Measurements from ENCODE around the gene RNF40.

RNF40 gene

GRCh38 chr16:30775392-30776188 lies 13.5 kb downstream of the RNF40 start:
- TF ChIP-seq RAD21 (IDR thresholded peaks at IDR 0.05; ENCODE audit: low read depth), result no peak
- no peak for TF ChIP-seq CREB1 (IDR thresholded peaks at IDR 0.05; ENCODE audit: low read depth)
- TF ChIP-seq USF1 (IDR thresholded peaks at IDR 0.05), result peak; percentile 50
- TF ChIP-seq CEBPB (IDR thresholded peaks at IDR 0.05), result peak; percentile 60; the same call in 1 of the 2 replicates
- TF ChIP-seq EGR1 (IDR thresholded peaks at IDR 0.05), result no peak
- peak; percentile 87 for TF ChIP-seq YY1 (IDR thresholded peaks at IDR 0.05; ENCODE audit: low read depth)
- peak; percentile 8 for TF ChIP-seq TEAD4 (IDR thresholded peaks at IDR 0.05)
- TF ChIP-seq TCF12 (IDR thresholded peaks at IDR 0.05; ENCODE audit: low read depth), result peak; percentile 48
- peak; percentile 16; the same call in 1 of the 2 replicates for TF ChIP-seq EP300 (IDR thresholded peaks at IDR 0.05; ENCODE audit: borderline replicate concordance)
- TF ChIP-seq NFIC (IDR thresholded peaks at IDR 0.05), result 0 out of 2 replicates have a peak, but pooled peaks have one; percentile 13
- TF ChIP-seq MAX (IDR thresholded peaks at IDR 0.05), result peak; percentile 93
- no peak for TF ChIP-seq REST (IDR thresholded peaks at IDR 0.05; ENCODE audit: low read depth)
- TF ChIP-seq FOXM1 (IDR thresholded peaks at IDR 0.05; ENCODE audit: borderline replicate concordance, low read depth), result no peak
- TF ChIP-seq TAF1 (IDR thresholded peaks at IDR 0.05; ENCODE audit: low read depth), result peak; percentile 60; the same call in 1 of the 2 replicates
- peak; percentile 86; the same call in 1 of the 2 replicates for TF ChIP-seq ZBTB7A (IDR thresholded peaks at IDR 0.05; ENCODE audit: low read depth)

GRCh38 chr16:30777591-30778297 lies 15.6 kb downstream of the RNF40 start:
- no peak for TF ChIP-seq REST (IDR thresholded peaks at IDR 0.05; ENCODE audit: low read depth)
- no peak for TF ChIP-seq CEBPB (IDR thresholded peaks at IDR 0.05)
- no peak for TF ChIP-seq EP300 (IDR thresholded peaks at IDR 0.05; ENCODE audit: borderline replicate concordance)
- TF ChIP-seq ZBTB7A (IDR thresholded peaks at IDR 0.05; ENCODE audit: low read depth), result no peak
- no peak for TF ChIP-seq TCF12 (IDR thresholded peaks at IDR 0.05; ENCODE audit: low read depth)
- TF ChIP-seq RAD21 (IDR thresholded peaks at IDR 0.05; ENCODE audit: low read depth), result no peak
- no peak for TF ChIP-seq TAF1 (IDR thresholded peaks at IDR 0.05; ENCODE audit: low read depth)
- TF ChIP-seq TEAD4 (IDR thresholded peaks at IDR 0.05), result no peak
- TF ChIP-seq NFIC (IDR thresholded peaks at IDR 0.05), result no peak
- TF ChIP-seq USF1 (IDR thresholded peaks at IDR 0.05), result no peak
- no peak; the same call in 1 of the 2 replicates for TF ChIP-seq MAX (IDR thresholded peaks at IDR 0.05)
- no peak for TF ChIP-seq EGR1 (IDR thresholded peaks at IDR 0.05)
- no peak for TF ChIP-seq CREB1 (IDR thresholded peaks at IDR 0.05; ENCODE audit: low read depth)

- TF ChIP-seq TCF12 (IDR thresholded peaks at IDR 0.05; ENCODE audit: low read depth) (no peak), TEAD4 (IDR thresholded peaks at IDR 0.05) (no peak), CEBPB (IDR thresholded peaks at IDR 0.05) (no peak), YY1 (IDR thresholded peaks at IDR 0.05; ENCODE audit: low read depth) (no peak), NFIC (IDR thresholded peaks at IDR 0.05) (no peak), USF1 (IDR thresholded peaks at IDR 0.05) (no peak), REST (IDR thresholded peaks at IDR 0.05; ENCODE audit: low read depth) (no peak), EGR1 (IDR thresholded peaks at IDR 0.05) (no peak), RAD21 (IDR thresholded peaks at IDR 0.05; ENCODE audit: low read depth) (no peak; the same call in 1 of the 2 replicates), FOXM1 (IDR thresholded peaks at IDR 0.05; ENCODE audit: borderline replicate concordance, low read depth) (no peak), MAX (IDR thresholded peaks at IDR 0.05) (no peak), ZBTB7A (IDR thresholded peaks at IDR 0.05; ENCODE audit: low read depth) (no peak), TAF1 (IDR thresholded peaks at IDR 0.05; ENCODE audit: low read depth) (no peak), CREB1 (IDR thresholded peaks at IDR 0.05; ENCODE audit: low read depth) (no peak), EP300 (IDR thresholded peaks at IDR 0.05; ENCODE audit: borderline replicate concordance) (no peak)
These were observed 16.6 kb downstream of the RNF40 start for GRCh38 chr16:30778549-30779244.
